ENCODE measurements around the gene IRGQ.

IRGQ gene

DNA sequence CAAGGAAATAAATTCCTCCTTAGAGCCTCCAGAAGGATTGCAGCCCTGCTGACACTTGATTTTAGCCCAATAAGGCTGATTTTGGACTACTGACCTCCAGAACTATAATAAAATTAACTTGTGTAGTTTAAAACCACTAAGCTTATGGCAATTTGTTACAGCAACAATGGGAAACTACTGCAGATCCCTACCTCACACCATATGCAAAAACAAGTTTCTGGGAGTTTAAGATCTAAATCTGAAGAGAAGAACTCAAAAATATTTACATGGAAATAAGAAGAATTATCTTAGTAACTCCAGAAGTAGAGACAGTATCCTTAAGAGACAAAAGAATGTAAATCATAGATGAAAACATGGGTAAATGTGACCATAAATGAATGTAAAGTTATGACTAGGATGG is 57.0 kb downstream of the IRGQ start:
- no peak for DNase-seq

DNA sequence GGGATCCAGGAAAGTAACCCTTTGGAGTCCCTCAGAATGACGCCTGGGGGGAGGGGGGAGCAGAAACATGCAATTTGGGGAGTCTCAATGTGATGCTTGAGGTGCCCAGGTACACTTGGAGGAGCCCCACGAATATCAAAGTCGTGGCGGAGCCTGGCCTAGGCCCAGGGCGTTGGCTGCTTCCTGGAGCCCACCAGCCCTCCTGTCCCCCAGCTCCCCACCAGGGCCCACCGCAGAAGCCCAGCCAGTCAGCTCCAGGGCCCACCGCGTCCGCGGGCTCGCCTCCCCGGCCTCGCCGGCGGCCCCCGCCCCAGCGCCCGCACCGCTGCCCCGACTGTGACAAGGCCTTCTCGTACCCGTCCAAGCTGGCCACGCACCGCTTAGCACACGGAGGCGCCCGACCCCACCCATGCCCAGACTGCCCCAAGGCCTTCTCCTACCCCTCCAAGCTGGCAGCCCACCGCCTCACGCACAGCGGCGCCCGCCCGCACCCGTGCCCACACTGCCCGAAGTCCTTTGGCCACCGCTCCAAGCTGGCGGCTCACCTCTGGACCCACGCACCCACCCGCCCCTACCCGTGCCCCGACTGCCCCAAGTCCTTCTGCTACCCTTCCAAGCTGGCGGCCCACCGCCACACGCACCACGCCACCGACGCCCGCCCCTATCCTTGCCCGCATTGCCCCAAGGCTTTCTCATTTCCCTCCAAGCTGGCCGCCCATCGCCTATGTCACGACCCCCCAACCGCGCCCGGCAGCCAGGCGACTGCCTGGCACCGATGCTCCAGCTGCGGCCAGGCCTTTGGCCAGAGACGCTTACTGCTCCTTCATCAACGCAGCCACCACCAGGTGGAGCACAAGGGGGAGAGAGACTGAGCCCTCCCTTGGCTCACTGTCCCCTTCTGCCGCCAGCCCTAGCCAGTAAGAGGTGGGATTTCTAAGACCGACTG is 60.8 kb downstream of the IRGQ start:
- peak in 1 of 2 donors; percentile 30 for DNase-seq

All from inflammatory macrophage treated with lipopolysaccharide for 1 hour (primary cell).